Inferior parietal cortex (tissue), 1 donor: ENCODE data around the gene PRKAR1B.
"Not testable (repeated sequence)": the region's sequence is repeated elsewhere in the genome, so short reads cannot be mapped to it uniquely, and the experiment has no call there.

Experiments
- DNase-seq: peaks from one replicate; pipeline ENCODE4 v3.0.0-alpha.2; 2016; ENCODE audit errors: extremely low spot score

PRKAR1B gene

GRCh38 chr7:556837-557557 is 170.1 kb downstream of the PRKAR1B start:
- no peak for DNase-seq

DNA sequence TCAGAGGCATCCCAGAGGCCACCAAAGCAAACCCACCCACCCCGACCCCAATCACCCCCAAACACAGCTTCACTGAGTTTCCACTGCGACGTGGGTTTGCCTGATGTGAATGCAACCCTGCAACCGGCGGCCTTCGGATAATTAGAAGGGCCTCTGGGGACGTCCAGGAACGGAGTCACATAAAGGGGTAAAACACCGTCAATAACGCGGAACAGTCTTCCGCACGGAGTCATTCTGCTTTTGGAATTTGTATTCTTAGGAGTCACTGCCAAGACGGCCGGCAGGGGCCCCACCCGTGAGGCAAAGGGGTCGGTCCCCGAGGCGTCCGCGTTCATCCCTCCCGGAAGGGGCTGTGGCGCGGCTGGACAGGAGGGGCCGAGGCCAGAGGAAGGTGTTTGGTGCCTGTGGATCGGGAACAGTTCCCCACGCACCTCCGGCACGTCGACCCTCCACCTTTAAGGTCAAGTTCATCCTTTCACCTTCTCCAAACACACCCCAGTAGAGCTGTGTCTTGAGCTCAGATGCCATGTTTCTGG is 170.7 kb downstream of the PRKAR1B start:
- no peak for DNase-seq

DNA sequence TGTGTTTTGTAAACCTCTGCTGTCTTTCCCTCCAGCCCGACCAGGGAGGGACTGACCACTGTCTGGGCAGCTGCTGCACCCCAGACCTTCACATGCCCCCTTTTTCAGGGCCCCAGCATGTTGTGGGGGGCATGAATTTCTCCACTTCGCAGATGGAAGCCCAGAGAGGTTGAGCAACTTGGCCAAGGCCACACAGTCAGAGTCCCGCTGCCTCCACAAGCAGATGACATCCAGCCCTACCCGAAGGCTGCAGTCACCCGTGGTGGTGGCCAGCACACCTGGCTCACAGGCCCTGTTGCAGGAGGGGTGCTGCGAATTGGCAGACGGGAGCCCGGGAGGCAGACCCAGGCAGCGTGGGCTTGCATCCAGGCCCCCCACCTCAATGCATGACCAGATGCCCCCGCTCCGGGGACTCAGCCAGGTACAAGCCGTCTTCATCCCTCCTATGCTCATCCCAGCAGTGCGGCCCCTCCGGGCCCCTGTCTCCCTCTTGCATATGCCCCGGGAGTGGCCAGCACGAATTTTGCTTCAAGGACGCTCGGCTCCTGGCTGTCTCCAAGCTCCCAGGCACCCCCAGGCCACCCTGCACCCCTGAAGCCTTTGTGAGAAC is 171.4 kb downstream of the PRKAR1B start:
- no peak for DNase-seq

- DNase-seq, result no peak
These were observed 173.4 kb downstream of the PRKAR1B start for GRCh38 chr7:553636-554111.

DNA sequence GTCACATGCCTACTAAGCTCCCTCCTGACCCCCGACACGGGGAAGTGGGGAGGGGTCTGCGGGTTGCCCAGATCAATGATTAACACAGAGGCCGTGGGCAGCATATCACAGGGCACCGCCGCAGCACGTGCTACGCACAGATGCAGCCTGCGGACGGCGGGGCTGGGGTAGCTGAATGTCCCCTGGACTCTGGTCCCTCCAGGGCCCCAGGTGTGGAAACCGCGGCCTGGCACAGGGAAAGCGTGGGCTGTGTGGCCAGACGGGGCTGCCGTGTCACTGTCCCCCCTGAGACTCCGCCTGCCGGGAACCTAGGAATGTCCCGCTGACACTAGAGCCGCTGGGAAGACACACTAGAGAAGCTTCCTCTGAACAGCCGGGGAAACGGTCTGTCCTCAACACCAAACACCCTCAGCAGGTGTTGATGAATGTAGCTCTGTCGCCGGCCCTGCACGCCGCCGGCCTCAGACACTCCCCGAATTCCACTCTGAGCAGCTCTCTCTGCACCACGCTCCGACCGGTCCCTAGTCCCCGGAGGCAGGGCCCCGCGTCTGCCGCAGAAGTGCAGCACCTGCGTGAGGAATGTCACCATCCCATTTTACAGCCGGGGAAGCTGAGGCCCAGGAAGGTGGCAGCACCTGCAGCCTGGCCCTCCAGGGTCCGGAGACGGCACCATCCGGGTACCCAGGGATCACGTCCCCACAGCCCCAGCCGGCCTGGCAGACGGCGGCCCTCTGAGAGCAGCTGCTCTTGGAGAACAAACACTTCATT is 174.0 kb downstream of the PRKAR1B start:
- no peak for DNase-seq

DNA sequence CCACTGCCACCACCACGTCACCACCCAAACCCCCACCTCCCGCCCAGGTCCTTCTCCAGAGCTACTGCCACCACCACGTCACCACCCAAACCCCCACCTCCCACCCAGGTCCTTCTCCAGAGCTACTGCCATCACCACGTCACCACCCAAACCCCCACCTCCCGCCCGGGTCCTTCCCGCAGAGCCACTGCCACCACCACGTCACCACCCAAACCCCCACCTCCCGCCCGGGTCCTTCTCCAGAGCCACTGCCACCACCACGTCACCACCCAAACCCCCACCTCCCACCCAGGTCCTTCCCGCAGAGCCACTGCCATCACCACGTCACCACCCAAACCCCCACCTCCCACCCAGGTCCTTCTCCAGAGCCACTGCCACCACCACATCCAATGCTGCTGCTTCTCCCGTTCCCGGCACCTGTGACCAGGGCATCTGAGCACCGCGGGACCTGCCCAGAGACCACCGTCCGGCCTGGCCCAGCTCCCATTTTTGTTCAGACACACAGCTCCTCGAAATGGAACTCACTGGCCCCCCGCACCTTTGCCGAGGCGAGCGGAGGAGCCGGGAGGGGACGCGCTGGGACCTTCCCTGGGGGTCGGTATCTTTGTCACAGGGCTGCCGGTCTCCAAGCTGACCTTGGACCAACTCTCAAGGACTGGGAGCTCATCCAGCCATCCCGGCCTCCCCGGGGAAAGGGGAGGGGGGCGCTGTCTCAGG is 174.8 kb downstream of the PRKAR1B start:
- DNase-seq, result not testable (repeated sequence)

DNA sequence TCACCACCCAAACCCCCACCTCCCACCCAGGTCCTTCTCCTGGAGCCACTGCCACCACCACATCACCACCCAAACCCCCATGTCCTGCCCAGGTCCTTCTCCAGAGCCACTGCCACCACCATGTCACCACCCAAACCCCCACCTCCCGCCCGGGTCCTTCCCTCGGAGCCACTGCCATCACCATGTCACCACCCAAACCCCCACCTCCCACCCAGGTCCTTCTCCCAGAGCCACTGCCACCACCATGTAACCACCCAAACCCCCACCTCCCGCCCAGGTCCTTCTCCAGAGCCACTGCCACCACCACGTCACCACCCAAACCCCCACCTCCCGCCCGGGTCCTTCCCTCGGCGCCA is 175.5 kb downstream of the PRKAR1B start:
- not testable (repeated sequence) for DNase-seq

DNA sequence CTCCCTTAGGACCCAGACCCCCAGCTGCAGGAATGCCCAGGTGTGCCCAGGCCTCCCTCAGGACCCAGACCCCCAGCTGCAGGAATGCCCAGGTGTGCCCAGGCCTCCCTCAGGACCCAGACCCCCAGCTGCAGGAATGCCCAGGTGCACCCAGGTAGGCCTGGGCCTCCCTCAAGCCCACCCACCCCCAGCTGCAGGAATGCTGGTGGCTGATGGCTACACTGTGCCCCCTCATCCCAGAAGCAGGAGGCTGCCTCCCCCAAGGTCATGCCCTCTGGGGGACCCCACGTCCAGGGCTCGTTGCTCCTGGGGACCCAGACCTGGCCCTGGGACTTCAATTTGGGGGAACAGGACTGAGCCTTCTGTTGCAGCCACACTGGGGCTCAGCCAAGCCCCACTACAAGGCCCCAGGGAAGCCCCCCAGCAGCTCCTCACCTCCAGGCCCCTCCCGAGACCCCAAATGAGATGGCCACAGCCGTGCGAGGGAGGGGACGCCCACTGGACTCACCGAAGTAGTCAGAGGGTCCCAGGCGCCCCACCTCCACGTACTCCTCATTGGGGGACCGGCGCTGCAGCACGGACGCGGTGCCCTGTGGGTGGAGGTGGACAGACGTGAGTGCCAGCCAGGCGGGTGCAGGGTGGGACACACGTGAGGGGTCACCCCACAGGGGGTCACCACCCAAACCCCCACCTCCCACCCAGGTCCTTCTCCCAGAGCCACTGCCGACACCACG is 176.0 kb downstream of the PRKAR1B start:
- no peak for DNase-seq

GRCh38 chr7:549891-550625 is 177.0 kb downstream of the PRKAR1B start:
- no peak for DNase-seq

GRCh38 chr7:549066-549890 is 177.8 kb downstream of the PRKAR1B start:
- no peak for DNase-seq

GRCh38 chr7:548401-548800 is 178.7 kb downstream of the PRKAR1B start:
- no peak for DNase-seq

- DNase-seq, result no peak
These were observed 181.6 kb downstream of the PRKAR1B start for GRCh38 chr7:545470-545869.

GRCh38 chr7:544338-545221 is 182.5 kb downstream of the PRKAR1B start:
- no peak for DNase-seq

GRCh38 chr7:543501-544337 is 183.4 kb downstream of the PRKAR1B start:
- no peak for DNase-seq

- DNase-seq, result no peak
These were observed 184.2 kb downstream of the PRKAR1B start for GRCh38 chr7:542713-543500.

- DNase-seq, result no peak
These were observed 184.9 kb downstream of the PRKAR1B start for GRCh38 chr7:542131-542712.
